ENCODE data around the gene OR51Q1.
A peak's percentile ranks its signal among the peaks of the same experiment; 100 is the strongest.

OR51Q1 gene, protein sequence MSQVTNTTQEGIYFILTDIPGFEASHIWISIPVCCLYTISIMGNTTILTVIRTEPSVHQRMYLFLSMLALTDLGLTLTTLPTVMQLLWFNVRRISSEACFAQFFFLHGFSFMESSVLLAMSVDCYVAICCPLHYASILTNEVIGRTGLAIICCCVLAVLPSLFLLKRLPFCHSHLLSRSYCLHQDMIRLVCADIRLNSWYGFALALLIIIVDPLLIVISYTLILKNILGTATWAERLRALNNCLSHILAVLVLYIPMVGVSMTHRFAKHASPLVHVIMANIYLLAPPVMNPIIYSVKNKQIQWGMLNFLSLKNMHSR

GRCh38 chr11:5421811-5422210 is at the start of gene OR51Q1:
TSS of gene OR51Q1 (plus strand) at chr11:5422111. CDS start at chr11:5422201, 90 bp downstream.
- no peak within 1 kb of the TSS for H3K4me3 ChIP-seq (ENCODE audit: low read depth, low read length)
- ChIA-PET POLR2A (no interaction called here), CTCF (no interaction called here)
- no peak for DNase-seq (ENCODE audit: low read depth, low spot score)
- TF ChIP-seq, protein P1, sequence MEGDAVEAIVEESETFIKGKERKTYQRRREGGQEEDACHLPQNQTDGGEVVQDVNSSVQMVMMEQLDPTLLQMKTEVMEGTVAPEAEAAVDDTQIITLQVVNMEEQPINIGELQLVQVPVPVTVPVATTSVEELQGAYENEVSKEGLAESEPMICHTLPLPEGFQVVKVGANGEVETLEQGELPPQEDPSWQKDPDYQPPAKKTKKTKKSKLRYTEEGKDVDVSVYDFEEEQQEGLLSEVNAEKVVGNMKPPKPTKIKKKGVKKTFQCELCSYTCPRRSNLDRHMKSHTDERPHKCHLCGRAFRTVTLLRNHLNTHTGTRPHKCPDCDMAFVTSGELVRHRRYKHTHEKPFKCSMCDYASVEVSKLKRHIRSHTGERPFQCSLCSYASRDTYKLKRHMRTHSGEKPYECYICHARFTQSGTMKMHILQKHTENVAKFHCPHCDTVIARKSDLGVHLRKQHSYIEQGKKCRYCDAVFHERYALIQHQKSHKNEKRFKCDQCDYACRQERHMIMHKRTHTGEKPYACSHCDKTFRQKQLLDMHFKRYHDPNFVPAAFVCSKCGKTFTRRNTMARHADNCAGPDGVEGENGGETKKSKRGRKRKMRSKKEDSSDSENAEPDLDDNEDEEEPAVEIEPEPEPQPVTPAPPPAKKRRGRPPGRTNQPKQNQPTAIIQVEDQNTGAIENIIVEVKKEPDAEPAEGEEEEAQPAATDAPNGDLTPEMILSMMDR (IDR thresholded peaks at IDR 0.05; ENCODE audit: insufficient read depth, low read length, missing control alignments): no peak

GRCh38 chr11:5380740-5381342 is 41.1 kb upstream of the OR51Q1 start:
- TF ChIP-seq, protein P1 (IDR thresholded peaks at IDR 0.05; ENCODE audit: insufficient read depth, low read length, missing control alignments): peak; percentile 87
- no peak for DNase-seq (ENCODE audit: low read depth, low spot score)
- POLR2A ChIA-PET: no interaction called here
- CTCF ChIA-PET: interaction anchor here (1.0 to 5.0 kb wide), 13 partner anchors 10 to 744 kb away, joined by 3 to 56 read pairs (median 4); partner anchors contain the start of genes OR51D1 and OR51V1
- no peak overlapping the region for H3K4me3 ChIP-seq (ENCODE audit: low read depth, low read length)

DNA sequence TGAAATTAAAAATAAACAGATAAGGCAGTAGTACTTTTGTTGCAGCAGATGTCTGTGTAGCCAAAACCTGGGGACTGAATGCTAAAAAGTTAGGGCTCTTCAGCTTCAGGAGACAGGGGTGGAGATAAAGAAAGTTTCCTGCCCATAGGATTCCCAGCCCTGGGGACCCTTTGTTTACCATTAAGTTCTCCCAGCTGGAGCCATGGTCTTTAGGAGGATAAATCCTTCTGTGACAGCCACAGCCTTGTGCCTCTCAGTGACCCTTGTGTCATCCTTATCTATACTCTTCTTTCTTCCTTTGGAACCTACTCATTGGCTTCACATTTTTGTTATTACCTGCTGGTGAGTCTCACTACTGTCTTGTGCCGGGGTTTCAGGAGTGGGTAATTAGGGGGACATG is 38.3 kb upstream of the OR51Q1 start, which contains the start of gene OR51M1:
OR51M1 (plus strand) TSS at position 237 of the 400 bp plus-strand sequence. CDS start 5,587 bp downstream, outside the sequence.
- TF ChIP-seq, protein P1 (IDR thresholded peaks at IDR 0.05; ENCODE audit: insufficient read depth, low read length, missing control alignments): no peak
- no peak for DNase-seq (ENCODE audit: low read depth, low spot score)
- no peak within 1 kb of the TSS for H3K4me3 ChIP-seq (ENCODE audit: low read depth, low read length)
- ChIA-PET CTCF (interaction anchor here (5.0 kb wide), 1 partner anchor 259 kb away, joined by 56 read pairs; no protein-coding TSS in a partner anchor), POLR2A (no interaction called here)

GRCh38 chr11:5384335-5384734 is 37.6 kb upstream of the OR51Q1 start:
- POLR2A ChIA-PET: no interaction called here
- CTCF ChIA-PET: interaction anchor here (5.0 kb wide), 1 partner anchor 260 kb away, joined by 56 read pairs; no protein-coding TSS in a partner anchor

DNA sequence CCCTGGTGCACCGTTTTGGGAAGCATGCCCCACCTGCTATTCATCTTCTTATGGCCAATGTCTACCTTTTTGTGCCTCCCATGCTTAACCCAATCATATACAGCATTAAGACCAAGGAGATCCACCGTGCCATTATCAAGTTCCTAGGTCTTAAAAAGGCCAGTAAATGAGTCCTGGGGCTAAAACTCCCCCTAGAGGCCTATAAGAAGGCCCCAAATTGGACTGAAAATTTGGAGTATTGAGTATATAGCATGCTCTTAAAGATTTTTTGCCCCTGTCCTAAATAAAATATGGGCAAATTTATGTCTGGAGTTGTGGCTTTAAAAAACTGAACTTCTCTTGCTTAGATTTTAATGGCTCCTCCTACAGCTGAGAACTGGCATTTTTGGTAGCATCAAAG is 31.7 kb upstream of the OR51Q1 start:
- CTCF ChIA-PET: interaction anchor here (1.0 kb wide), 1 partner anchor 182 kb away, joined by 3 read pairs; no protein-coding TSS in a partner anchor
- TF ChIP-seq, protein P1 (IDR thresholded peaks at IDR 0.05; ENCODE audit: insufficient read depth, low read length, missing control alignments): no peak
- no peak overlapping the region for H3K4me3 ChIP-seq (ENCODE audit: low read depth, low read length)
- POLR2A ChIA-PET: no interaction called here
- DNase-seq (ENCODE audit: low read depth, low spot score): no peak

More at GRCh38 chr11:5384335-5384734, 37.6 kb upstream of the OR51Q1 start:
- H3K4me3 ChIP-seq (ENCODE audit: low read depth, low read length): no peak overlapping the region
- TF ChIP-seq, protein P1 (IDR thresholded peaks at IDR 0.05; ENCODE audit: insufficient read depth, low read length, missing control alignments): no peak
- no peak for DNase-seq (ENCODE audit: low read depth, low spot score)

- POLR2A ChIA-PET: no interaction called here
- H3K4me3 ChIP-seq (ENCODE audit: low read depth, low read length): no peak overlapping the region
- CTCF ChIA-PET: interaction anchor here (0.7 kb wide), 1 partner anchor 271 kb away, joined by 3 read pairs; no protein-coding TSS in a partner anchor
- TF ChIP-seq, protein P1 (IDR thresholded peaks at IDR 0.05; ENCODE audit: insufficient read depth, low read length, missing control alignments): no peak
- no peak for DNase-seq (ENCODE audit: low read depth, low spot score)
Measured at GRCh38 chr11:5394091-5394490, 27.8 kb upstream of the OR51Q1 start.
